CD4-positive, alpha-beta T cell treated with Interleukin-15 for 4 hours (primary cell): ENCODE measurements around the gene FRMPD2.
"Not testable (repeated sequence)": the region's sequence is repeated elsewhere in the genome, so short reads cannot be mapped to it uniquely, and the experiment has no call there.

Experiments
- DNase-seq: peaks from one replicate; pipeline ENCODE4 v3.0.0-alpha.2; 2020; ENCODE audit warnings: low spot score

Gene FRMPD2

DNA sequence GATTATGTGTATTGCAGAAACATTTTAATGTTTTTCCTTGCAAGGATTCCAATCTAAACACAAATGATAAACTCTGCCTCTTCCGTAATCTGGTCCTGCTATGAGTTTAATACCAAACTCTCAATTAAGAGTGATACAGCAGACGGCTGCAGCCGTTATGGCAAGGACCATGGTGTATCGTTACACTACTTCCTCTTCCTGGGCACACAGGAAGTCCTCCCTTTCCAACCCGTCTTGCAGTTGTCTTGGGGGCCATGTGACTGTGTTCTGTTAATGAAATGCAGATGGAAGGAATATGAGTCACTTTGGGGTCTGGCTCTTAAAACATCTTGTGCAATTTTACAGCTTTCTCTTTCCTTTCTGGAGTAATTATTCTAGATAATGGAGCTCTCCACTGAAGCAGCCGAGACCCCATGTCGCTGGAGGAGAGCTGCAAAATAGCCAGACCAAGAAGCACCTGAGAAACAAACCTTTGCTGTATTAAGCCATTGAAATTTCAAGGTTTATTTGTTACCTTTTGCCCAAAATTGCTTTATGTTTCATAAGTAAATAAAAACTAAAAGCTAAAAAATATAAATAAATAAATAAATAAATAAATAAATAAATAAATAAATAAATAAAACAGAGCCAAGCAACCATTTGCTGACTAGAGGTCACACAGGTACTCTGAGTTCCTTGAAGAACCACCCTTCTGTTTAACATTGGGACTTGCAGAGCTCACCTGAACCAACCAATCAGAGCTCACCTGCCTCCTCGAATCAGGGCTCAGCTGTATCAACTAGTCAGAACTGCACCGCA lies 74.7 kb downstream of the FRMPD2 start:
- DNase-seq = no peak

DNA sequence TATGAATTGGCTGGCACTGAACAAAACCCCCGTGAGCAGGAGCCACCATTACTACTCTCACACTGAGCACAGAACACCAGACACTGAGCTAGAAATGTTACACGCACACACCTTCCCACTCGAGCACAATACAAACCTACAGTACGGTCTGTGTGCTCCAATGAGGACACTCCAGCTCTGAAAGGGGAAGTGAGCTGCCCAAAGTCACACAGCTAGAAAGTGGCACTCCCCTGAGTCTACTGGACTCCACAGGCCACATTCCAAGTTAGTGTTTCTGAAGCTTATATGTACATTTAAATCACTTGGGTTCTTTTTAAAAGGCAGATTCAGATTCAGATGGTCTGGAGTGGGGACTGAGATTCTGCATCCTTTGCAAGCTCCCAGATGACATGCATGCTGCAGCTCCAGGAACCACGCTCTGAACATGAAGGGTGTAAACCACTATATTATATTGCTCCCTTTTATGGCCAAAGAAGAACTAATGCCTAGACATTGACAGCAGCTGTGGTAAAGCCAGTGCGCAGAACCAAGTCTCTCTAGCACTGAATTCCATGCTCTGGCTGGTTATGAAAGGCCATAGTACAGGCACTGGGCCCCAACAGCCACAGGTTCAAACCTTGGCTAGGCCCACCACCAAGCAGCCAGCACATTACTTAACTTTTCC lies 77.1 kb downstream of the FRMPD2 start:
- DNase-seq = no peak

DNA sequence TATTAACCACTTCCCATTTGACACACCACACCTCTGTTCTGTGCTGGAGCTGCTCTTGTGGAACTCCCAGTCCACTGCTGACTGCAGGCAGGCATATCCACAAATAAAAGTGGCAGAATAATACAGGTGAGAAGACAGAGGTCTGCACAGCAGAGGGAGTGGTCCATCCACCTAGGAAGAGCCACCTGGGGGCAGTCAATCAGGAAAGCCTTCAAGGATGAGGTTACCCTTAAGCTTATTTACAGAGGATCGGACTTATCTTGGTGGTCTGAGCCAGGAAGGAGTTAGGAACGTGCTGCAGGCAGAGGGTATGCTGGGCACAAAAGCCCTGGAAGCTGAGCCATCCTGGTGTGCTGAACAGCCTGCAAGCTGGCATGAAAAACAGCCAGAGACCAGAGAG lies 78.7 kb downstream of the FRMPD2 start:
- no peak for DNase-seq

DNA sequence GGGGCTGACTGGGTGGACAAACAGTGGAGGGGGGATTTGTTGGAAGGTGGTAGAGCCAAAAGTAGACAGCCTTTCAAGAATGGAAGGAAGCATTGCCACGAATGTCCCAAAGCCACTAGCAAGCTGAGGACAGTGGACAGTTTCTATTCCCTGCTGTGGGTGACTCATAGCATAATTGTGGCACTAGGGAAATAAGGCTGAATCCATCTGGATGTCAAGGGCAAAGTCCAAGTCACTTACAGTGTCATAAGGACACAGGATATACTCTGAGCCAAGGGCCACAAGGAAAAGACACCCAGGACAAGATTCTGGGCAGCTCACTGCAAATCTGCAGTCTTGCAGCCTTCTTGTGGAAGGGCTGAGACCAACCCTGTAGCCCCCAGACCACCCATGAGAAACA lies 79.7 kb downstream of the FRMPD2 start:
- DNase-seq = no peak

DNA sequence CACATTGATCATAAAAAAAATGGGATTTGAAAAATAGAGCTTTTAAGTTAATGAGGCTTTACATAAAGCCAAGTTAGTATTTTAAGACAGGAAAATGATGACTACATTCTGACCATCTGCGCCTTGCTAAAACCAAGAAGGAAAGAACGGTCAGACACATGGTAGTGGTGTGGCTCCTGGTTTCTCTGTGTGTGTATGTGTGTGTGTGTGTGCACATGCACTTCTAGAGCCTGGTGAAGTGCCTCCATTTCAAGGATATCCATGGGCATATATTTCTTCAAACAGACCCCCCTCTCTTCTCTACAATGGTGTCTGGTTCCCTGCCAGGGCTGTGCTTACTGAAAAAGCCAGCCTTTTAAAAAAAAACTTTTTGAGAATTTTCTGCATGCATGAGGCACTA lies 80.9 kb downstream of the FRMPD2 start:
- no peak for DNase-seq

DNA sequence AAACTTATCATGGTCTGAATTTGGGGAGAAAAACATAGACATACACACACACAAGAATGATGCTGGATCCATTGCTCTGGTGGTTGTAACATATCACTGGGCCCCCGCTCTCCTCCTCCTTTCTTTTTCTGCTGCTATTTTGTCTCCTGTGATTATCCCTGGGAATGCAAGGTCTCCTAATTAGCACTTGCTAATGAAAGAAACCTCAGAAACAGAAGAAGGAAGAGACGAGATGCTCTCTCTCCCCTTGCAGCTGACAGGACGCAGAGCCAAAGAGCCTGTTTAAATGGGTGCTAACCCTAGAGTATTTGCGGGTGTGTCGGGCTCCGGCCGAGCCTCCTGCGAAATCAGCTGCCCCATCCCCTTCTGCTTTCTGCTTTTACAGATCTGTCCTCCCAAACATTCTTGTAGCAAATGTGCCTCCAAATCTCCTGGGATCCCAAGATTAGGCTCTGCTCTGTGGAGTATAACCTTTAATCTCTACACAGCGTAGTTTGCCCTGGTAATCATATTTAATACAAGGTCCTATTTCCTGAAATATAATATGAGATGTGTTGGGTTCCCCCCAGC lies 81.5 kb downstream of the FRMPD2 start:
- DNase-seq = no peak

DNA sequence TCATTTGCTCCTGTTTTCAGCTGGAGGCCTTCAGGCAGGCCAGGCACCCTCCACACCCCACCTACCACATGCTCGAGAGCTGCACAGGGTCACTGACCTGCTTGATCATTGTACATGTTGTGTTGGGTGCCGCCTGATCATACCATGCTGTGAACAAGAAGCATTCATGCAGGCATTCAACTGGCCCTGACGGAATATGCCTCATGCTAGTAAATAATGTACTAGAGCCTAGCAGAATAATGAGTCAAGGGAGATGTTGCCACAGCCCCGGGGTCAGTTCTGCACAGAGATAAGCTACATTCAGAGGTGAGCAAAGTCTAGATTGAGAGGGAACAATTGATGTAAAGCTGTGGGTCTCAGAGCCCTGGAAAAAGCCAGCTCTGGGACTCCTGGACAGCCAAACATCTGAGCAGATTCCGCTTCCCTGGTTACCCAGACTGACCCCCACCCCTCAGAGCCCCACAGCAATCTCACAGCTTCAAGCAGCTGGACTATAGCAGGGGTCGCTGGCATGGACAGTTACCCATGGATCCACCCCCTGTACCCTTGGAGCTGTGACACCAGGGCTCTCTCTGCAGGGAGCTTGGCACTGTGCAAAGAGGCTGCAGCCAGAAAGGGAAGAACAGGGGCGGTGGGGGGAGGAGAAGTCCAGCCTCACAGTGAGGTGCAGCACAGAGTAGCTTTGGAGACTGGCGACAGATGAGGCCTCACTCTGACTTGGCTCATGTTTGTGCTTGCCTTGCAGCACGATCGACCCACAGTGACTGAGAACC lies 86.6 kb downstream of the FRMPD2 start:
- no peak for DNase-seq

DNA sequence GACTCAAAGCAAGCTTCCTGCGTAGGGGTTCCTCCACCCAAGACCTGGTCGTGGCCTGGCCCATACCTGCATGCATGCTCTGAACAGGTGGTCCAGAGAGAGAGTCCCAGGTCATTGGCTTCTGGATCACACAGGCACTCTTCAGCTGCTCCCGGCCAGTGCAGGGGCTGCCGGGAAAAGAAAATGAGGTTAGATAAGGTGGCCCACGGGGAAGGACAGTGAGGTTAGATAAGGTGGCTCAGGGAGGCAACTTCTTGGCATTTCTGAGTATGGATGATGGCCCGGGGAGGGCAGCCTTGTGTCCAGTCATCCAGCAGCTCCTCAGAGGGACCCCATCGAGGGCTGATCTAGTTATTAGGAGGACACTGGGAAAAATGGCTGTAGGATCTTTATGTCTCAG lies 87.4 kb downstream of the FRMPD2 start:
- no peak for DNase-seq

DNA sequence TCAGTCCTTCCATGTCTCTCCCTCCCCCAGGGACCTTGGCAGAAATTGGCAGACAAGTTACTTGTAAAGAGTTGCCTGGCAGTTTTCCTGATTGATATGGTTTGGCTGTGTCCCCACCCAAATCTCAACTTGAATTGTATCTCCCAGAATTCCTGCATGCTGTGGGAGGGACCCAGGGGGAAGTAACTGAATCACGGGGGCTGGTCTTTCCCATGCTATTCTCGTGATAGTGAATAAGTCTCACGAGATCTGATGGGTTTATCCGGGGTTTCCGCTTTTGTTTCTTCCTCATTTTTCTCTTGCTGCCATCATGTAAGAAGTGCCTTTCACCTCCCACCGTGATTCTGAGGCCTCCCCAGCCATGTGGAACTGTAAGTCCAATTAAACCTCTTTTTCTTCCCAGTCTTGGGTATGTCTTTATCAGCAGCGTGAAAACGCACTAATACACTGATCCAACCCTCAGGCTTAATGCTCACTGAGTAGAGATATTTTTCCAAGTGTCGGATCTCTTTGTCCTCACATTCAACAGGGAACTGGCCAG lies 88.2 kb downstream of the FRMPD2 start:
- not testable (repeated sequence) for DNase-seq

DNA sequence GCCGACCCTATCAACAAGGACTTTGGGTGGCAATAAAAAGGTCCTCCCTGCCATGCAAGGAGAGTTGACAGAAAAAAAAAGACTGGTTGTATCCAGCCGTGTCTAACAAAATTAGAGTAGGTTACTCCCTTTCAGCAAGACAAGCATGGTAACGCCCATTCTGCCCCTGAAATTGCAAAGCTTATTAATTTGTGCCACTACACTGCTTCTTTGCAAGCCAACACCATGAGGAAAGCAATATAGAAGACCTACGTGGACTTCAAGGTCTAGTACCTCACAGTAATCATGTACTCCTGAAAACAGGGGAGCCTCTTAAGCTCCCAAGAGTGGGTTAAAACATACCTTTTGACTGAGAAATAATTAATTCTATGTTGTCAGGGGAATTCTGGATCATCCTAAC lies 90.3 kb downstream of the FRMPD2 start:
- no peak for DNase-seq

DNA sequence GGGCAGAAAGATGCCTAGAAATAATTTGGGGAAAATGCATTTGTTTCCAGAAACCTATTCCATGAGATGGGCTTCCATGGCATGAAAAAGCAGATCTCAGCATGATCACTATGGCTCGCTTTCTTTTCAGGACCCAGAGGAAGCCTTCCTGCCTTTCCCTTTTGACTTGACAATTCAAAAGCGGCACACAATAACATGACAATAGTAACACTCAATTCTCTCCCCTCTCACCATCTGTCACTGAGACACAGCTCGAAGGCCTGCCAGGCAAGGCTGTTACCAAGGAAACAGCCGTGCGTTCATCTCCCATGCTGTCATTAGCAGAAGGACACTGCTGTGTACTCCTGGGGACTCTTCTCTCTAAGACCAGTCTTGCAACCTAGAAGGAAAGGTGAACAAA lies 101.8 kb downstream of the FRMPD2 start:
- not testable (repeated sequence) for DNase-seq

DNA sequence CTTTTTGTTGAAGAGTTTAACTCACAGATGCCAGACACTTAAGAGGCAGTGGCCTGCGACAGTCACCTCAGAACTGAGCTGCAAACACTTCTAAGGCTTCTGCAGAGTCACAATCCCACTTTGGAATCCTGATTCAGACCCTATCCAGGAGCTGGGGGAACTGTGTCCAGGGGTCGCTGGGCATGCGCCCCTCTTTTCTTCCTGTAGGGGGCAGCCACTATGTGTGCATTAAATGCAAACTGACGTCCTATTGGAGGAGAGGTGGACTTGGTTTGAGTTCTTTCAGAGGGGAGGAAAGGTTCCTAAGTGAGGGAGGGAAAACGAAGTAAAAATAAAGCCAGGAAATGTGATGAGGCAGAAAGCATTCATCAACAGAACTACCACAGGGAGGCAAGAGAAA lies 113.8 kb downstream of the FRMPD2 start:
- DNase-seq = not testable (repeated sequence)

DNA sequence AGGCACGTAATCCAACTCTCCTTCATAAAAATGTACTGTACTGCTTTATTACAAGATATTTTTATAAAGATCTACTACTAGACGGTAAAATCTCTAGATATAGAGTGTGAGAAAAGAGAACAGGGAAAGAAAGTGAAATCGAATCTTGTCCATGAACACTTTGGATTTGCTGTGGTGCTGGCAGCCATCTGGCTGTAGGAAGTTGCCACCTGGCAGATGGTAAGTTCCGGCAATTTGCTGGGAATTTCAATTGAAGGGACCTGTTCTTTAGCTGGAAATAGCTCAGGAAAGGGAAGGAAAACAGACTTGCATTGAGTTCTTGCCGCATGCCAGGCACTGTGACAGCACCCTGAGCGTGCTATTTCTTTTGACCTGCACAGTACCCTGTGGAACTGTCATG lies 114.3 kb downstream of the FRMPD2 start:
- DNase-seq = not testable (repeated sequence)

DNA sequence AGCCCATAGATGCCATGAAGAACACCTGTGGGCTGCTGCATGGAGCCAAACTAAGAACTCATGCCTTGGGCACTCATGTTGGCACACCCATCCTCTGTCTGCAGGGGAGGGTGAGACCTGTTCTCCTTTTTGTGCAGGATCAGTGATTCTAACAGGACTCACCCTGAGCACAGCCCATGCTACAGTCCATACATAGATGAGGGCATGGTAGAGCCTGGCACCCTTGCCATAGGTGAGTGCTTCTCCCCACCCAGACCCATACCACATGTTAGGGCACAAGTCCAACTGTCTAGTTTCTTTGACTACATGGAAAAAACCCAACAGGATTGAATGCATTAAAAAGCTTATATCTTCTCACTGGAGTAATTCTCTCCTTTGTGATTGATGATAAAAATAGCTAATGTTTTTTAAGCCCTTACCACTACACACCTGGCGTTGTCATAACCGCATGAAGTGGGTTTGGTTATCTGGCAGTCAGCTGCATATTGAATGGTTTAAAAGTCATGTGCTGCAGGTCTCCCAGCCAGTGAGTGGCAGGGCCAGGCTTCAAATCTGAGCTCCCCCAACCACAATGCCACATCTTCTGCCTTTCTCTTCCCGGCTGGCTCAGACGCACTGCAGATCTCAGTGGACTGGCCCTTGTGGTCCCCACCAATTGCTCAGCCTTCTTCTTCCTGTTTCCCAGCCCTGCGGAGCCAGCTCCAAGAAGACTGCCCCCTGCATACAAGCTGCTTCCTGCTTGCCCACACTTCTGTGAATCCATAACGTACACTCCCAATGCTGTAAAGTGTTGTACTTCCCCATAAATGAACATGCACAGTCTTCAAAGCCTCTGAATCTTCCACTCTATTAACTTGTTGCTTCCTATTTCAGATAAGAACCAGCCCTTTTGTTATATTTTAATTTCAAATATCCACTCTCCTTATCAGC lies 120.0 kb downstream of the FRMPD2 start:
- DNase-seq = not testable (repeated sequence)

DNA sequence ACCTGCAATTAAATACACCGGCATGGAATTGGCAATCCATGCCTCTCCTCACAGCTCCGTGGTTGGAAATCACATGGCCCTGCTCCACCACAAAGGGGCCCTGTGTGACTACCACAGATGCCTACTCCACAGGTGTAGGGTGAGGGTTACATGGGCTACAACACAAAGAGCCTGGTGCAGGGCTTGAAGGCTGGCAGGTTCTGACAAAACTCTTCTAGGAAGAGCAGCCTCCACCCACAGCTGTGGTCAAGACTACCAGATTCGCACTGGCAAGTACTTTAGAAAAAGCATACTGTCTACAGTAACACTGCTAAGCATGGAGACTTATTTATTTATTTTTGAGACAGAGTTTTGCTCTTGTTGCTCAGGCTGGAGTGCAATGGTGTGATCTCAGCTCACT lies 126.9 kb downstream of the FRMPD2 start:
- not testable (repeated sequence) for DNase-seq

DNA sequence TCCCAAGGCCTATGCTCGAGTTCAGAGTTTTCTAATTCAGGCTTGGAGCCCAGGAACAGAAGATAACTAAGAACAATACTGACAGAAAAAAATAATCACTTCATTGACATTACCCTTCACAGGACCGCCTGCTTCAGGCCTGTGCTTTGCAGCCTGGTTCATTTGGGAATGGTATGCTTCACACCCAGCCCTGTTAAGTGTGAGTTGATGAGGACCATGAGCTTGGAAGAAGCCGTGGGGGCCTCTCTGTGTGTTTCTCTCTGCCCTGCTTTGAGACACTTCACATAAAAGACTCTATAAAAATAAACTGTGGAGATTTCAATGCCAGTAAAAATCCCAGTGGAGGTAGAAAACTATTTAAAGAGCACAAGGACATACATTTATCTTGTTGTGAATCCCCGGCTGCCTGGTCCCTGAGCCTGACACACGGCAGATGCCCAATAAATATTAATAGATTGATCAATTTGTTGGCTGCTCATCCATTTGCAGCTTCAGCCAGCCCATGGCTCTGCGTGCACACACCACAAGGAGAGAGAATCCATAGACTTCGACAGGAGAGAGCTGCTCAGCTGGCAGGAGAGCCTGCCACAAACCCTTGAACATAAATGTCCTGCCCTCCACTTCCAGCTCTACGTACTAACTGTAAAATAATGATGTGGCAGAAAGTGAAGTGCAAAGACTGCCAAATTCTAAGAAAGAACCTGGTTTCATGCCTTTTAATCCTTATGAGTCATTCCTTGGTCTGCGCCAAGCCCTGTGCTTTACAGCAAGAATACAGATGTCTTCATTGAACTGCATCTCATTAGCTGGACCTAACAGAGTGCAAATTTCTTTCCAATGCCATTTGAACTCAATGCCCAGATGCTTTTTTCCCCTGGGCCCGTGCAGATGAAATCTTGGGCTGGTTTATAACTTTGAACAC lies 130.5 kb downstream of the FRMPD2 start:
- not testable (repeated sequence) for DNase-seq

DNA sequence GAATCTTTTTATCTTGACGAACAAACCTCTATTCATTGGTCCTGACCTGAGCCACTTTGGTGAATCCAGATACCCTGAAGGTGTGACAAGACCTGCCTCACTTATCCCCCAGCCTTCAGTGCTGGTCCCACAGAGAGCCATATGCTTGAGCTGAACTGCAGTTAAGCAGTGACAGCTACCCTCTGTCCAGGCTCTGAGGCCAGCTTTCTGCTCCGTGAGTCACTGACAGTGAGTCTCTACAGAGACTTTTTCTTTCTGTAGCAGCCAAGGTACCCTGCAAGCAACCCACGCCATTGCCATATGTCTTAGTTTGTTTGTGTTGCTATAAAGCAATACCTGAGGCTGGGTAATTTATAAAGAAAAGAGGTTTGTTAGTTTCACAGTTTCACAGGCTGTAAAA lies 133.5 kb downstream of the FRMPD2 start:
- DNase-seq = not testable (repeated sequence)

DNA sequence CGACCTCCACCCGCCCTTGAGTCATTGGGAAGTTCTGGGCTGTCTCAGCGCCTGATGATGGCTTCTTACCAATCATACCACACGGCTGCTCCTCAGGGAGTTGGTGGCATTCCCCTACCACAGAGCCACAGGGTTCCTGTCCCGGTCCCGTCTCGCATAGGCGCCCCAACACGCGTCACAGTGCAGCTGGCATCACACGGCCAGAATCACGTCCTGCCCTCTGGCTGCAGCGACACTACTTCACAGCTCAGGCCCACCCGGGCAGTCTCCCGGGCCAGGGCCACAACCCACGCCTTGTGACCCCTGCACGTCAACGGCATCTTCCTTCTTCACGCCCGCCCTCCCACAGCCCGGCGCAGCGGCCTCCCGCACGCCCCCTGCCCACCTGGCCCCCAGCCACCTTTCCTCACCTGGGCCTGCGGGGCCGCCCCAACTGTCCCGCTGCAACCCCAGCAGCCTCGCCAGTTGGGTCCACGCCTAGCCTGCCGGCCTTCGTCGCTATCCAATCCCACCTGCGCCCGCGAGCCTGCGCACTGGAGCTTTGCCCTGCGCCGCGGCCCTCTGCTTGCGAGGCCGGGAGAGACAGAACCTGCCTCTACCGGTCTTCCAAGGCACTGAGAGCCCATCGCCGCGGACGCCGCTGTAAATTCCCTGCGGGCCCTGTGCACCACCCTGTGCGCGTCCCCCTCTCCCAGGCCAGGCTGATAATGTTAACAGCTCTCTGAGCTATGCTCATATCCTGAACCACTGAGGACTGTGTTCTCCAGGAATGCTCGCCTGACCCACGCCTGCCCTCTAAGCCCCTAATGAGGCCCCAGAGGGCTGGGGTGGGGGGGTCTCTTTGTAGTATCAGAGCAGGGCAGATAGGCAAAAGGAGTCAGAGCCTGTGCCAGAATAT lies 134.3 kb downstream of the FRMPD2 start:
- not testable (repeated sequence) for DNase-seq

DNA sequence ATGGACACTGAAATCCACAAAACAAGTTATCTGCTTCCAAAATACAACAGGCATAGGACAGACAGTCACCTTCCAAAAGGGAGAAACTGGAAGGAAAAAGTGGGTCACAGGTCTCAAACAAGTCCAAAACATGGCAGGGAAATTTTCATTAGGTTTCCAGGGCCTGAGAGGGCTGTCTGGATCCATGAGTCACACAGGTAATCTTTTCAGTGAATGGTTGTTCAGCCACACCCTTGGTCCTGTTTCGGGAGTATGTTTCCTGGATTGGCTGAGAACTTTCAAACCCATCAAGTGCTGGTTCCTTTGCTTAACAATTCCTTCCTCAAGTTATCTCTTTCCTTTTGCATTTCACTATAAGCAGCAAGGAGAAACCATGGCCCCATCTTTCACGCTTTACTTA lies 145.5 kb downstream of the FRMPD2 start:
- not testable (repeated sequence) for DNase-seq
